Measurements from ENCODE around the gene CASP2. TPM values are rescaled to one million over a fixed set of nuclear protein-coding genes. Genes with fewer than 3 reads are reported as not detected.

The CASP2 gene
- total RNA-seq, 1 donor from 2014 or later, result 55.3 TPM

GRCh38 chr7:143243111-143243510, 45.0 kb upstream of the CASP2 start:
- TF ChIP-seq CTCF (IDR thresholded peaks at IDR 0.05; ENCODE audit: unreplicated experiment), result no peak
- no peaks in the 10 kb centered on the region for H3K4me1 Mint-ChIP-seq (ENCODE audit: unreplicated experiment)
- no peak for DNase-seq (ENCODE audit: low spot score)
- H3K4me3 Mint-ChIP-seq (ENCODE audit: unreplicated experiment), result no peak overlapping the region
- no peak overlapping the region for H3K27ac Mint-ChIP-seq (ENCODE audit: unreplicated experiment)
- H3K9me3 Mint-ChIP-seq (ENCODE audit: unreplicated experiment), result no peaks in the 10 kb centered on the region
- peaks cover 5% of the 10 kb centered on the region for H3K27me3 Mint-ChIP-seq (ENCODE audit: unreplicated experiment)
- H3K36me3 Mint-ChIP-seq (ENCODE audit: low read depth, unreplicated experiment), result no peaks in the 10 kb centered on the region

GRCh38 chr7:143243614-143244013, 44.5 kb upstream of the CASP2 start:
- no peaks in the 10 kb centered on the region for H3K36me3 Mint-ChIP-seq (ENCODE audit: low read depth, unreplicated experiment)
- no peaks in the 10 kb centered on the region for H3K4me1 Mint-ChIP-seq (ENCODE audit: unreplicated experiment)

GRCh38 chr7:143244321-143244720, 43.8 kb upstream of the CASP2 start:
- Mint-ChIP-seq H3K36me3 (ENCODE audit: low read depth, unreplicated experiment) (no peaks in the 10 kb centered on the region), H3K4me1 (ENCODE audit: unreplicated experiment) (no peaks in the 10 kb centered on the region), H3K4me3 (ENCODE audit: unreplicated experiment) (no peak overlapping the region), H3K9me3 (ENCODE audit: unreplicated experiment) (no peaks in the 10 kb centered on the region), H3K27ac (ENCODE audit: unreplicated experiment) (no peak overlapping the region), H3K27me3 (ENCODE audit: unreplicated experiment) (peaks cover 4% of the 10 kb centered on the region)
- no peak for TF ChIP-seq CTCF (IDR thresholded peaks at IDR 0.05; ENCODE audit: unreplicated experiment)
- no peak for DNase-seq (ENCODE audit: low spot score)

More at GRCh38 chr7:143243614-143244013, 44.5 kb upstream of the CASP2 start:
- no peak for DNase-seq (ENCODE audit: low spot score)
- Mint-ChIP-seq H3K27me3 (ENCODE audit: unreplicated experiment) (peaks cover 5% of the 10 kb centered on the region), H3K27ac (ENCODE audit: unreplicated experiment) (no peak overlapping the region), H3K9me3 (ENCODE audit: unreplicated experiment) (no peaks in the 10 kb centered on the region), H3K4me3 (ENCODE audit: unreplicated experiment) (no peak overlapping the region)
- TF ChIP-seq CTCF (IDR thresholded peaks at IDR 0.05; ENCODE audit: unreplicated experiment), result no peak

- no peaks in the 10 kb centered on the region for H3K9me3 Mint-ChIP-seq (ENCODE audit: unreplicated experiment)
- no peak for DNase-seq (ENCODE audit: low spot score)
- no peak for TF ChIP-seq CTCF (IDR thresholded peaks at IDR 0.05; ENCODE audit: unreplicated experiment)
- no peak overlapping the region for H3K4me3 Mint-ChIP-seq (ENCODE audit: unreplicated experiment)
- H3K36me3 Mint-ChIP-seq (ENCODE audit: low read depth, unreplicated experiment), result no peaks in the 10 kb centered on the region
- H3K27me3 Mint-ChIP-seq (ENCODE audit: unreplicated experiment), result peaks cover 4% of the 10 kb centered on the region
- H3K27ac Mint-ChIP-seq (ENCODE audit: unreplicated experiment), result no peak overlapping the region
- H3K4me1 Mint-ChIP-seq (ENCODE audit: unreplicated experiment), result no peaks in the 10 kb centered on the region
Observed at GRCh38 chr7:143245123-143245522, 43.0 kb upstream of the CASP2 start.

GRCh38 chr7:143247372-143247771, 40.8 kb upstream of the CASP2 start:
- Mint-ChIP-seq H3K27ac (ENCODE audit: unreplicated experiment) (no peak overlapping the region), H3K4me1 (ENCODE audit: unreplicated experiment) (no peaks in the 10 kb centered on the region), H3K4me3 (ENCODE audit: unreplicated experiment) (no peak overlapping the region)

More at GRCh38 chr7:143247372-143247771, 40.8 kb upstream of the CASP2 start:
- no peak for DNase-seq (ENCODE audit: low spot score)
- Mint-ChIP-seq H3K9me3 (ENCODE audit: unreplicated experiment) (no peaks in the 10 kb centered on the region), H3K27me3 (ENCODE audit: unreplicated experiment) (peaks cover 4% of the 10 kb centered on the region), H3K36me3 (ENCODE audit: low read depth, unreplicated experiment) (no peaks in the 10 kb centered on the region)
- TF ChIP-seq CTCF (IDR thresholded peaks at IDR 0.05; ENCODE audit: unreplicated experiment), result no peak

All from endothelial cell (in vitro differentiated cells).